ENCODE results near the gene LENG8.

GRCh38 chr19:54415901-54416673 is 32.9 kb upstream of the LENG8 start:
- TF ChIP-seq CTCF (IDR thresholded peaks at IDR 0.05 in 2 of 3, conservative IDR thresholded peaks at IDR 0.05 in 1 of 3; ENCODE audit: borderline replicate concordance in 1 of 3, insufficient read depth in 1 of 3, low read depth in 2 of 3, low read length in 2 of 3): no peak
- no peak for TF ChIP-seq POLR2A (IDR thresholded peaks at IDR 0.05; ENCODE audit: borderline replicate concordance, extremely low read depth, insufficient read depth, insufficient read length)
- TF ChIP-seq FOSL1 (IDR thresholded peaks at IDR 0.05; ENCODE audit: low read depth): no peak
- no peak for TF ChIP-seq EZH2 (IDR thresholded peaks at IDR 0.05)
- TF ChIP-seq REST (IDR thresholded peaks at IDR 0.05; ENCODE audit: low read depth): no peak
- no peak for TF ChIP-seq JUND (IDR thresholded peaks at IDR 0.05)
- no peak for TF ChIP-seq RAD21 (IDR thresholded peaks at IDR 0.05; ENCODE audit: low read depth)
- TF ChIP-seq TCF7L2 (IDR thresholded peaks at IDR 0.05; ENCODE audit: borderline replicate concordance, extremely low read depth, insufficient read depth, insufficient read length): no peak
- TF ChIP-seq SP1 (IDR thresholded peaks at IDR 0.05; ENCODE audit: low read depth): no peak
- no peak for TF ChIP-seq POLR2AphosphoS5 (IDR thresholded peaks at IDR 0.05; ENCODE audit: low read depth, low read length)

Measured in HCT116 (cell line).